ENCODE data around the gene NR5A1.

GRCh38 chr9:124454296-124454695 lies 52.9 kb downstream of the NR5A1 start:
- TF ChIP-seq CTCF (IDR thresholded peaks at IDR 0.05) (no peak), POLR2A (IDR thresholded peaks at IDR 0.05) (no peak), POLR2AphosphoS5 (IDR thresholded peaks at IDR 0.05) (no peak), EP300 (IDR thresholded peaks at IDR 0.05) (no peak)

All from suprapubic skin (tissue), 4 donors.